HTERT RPE-1 (cell line): ENCODE data around the gene ARSI.

Source experiments
- in situ Hi-C: fragments of 300-500 bp; cut with MboI; formaldehyde crosslinking; loops from 4 replicates; pipeline ENCODE4 v1.14.3; 2020; ENCODE audit warnings: low sequenced_read_pairs

ARSI gene

DNA sequence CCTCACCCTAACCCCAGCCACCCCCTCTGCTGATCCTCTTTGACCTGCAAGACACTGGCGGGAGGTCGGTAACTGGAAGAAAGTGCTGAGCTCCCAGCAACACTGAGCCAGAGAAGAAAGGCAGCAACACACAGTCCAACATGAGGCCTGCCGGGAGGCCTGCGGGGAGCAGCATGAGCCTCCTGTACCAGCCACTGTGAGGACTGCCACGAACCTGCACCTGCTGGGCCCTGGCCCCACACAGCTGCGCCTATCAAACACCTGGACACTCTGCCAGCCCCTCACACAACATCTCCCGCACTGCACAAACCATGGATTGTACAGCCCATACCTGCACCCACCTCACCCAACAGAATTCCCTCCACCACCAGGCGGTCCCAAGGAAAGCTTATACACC is 31.4 kb downstream of the ARSI start:
- in situ Hi-C loops: no loop called here

DNA sequence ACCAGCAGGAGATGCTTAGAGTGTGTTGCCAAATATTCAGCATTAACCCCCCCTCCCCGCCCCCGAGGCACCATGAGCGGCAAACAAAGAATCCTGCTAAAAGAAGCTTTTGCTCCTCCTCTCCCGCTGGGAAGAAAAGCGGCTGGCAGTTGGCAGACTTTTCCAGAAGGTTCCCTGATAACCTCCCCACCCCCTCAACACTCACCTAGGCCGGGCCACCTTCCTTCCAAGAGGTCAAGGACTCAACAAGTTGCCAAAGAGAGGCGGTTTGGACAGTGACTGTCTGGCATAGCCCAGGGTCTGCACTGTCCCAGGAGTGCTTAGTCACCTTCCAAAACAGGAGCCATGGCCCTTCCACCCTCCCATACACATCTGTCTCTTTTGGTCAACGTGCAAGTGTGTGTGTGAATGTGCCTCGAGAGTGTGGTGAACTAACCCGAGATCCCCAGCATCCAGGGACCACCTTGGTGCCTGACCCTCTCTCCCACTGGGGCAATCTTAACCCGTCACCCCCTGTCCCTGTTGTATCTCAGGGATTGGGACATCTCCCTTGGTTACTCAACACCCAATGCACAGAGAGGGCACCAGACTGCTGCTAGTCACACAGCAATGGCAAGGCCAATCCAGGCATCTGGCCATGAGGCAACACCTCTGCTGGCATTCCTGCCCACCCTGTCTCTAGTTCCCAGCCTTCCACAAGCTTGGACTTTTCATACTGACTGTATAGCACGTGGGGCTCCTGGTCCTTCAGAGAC is 32.0 kb downstream of the ARSI start:
- in situ Hi-C loops: no loop called here

DNA sequence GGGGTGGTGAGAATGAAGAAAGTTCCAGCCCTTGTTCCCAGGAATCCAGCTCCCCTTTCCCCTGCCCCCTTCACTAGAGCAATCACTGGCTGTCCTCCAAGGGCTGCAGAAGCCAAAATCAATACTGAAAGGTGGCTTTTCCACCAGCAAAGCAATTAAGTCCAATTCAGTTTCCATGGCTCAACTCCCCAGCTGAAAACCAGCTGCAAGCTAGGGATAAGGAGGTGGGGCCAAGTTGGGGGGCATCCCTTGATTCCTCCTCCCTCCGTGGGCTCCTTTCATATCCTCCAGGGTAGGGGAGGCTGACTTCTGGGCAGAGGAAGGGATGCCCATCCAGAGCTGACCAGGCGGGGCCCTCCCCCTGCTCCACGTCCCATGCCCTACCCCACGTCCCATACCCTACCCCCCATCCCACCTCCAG is 35.8 kb downstream of the ARSI start:
- in situ Hi-C loops: no loop called here

DNA sequence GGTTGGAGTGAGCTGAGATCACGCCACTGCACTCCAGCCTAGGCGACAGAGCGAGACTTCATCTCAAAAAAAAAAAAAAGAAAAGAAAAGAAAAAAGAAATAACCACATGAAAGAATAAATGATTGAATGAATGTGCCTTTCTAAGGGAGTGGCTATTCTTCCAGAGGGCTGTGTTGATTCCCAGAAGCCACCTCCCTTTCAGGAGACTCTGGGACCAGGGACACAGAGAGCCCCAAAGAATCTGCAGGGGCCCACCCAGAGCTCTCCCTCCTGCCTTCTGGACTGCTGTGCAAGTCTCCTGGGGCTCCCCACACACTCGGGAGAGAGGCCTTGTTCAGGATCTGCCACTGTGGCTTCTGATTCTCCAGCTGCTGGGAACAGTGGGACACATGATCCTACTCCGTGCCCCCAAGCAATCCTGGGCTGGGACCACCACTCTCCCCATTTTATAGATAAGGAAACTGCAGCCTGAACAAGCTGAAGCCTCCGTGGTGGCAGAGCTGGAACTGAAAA is 36.8 kb downstream of the ARSI start:
- in situ Hi-C loops: no loop called here

DNA sequence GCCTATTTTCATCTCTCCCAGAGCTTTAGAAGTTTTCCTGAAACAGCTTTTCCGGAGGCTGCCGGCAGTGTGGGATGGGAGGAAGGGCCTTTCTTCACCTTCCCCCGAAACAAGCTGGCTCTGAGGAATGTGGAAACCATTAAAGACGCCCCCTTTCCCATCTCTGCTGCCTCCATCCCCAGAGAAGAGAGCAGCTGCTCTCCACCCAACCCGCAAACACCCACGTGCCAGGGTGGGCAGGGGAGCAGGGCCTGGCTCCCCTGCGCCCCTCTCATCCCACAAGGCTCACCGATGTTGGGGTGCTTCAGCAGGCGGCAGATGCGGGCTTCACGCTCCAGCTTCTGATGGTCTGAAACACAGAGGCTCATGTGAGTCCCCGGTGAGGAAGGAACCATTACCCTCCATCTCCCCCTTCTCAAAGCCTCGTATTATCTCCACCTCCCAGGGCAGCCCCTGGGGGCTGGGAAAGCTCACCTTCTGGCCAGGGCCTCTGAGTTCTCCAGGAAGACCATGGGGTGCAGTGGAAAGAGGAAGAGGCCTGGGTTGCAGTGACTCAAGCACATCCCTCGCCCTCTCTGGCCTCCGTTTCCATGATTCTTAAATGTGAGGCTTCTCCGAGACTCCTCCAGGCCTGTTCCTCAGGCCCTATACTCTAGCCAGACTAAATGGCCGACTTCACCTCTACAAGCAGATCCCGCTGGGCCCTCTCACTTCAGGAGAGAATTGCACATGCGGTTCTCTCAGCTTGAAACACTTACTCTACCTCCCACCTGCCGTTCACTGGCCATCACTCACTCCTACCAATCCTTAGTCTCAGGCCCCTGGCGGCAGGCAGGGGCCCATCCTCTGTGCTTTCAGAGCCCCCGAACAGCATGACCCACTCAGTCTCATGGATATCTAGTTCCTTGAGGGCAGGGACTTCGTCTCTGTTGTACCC is 37.8 kb downstream of the ARSI start:
- in situ Hi-C loops: no loop called here

DNA sequence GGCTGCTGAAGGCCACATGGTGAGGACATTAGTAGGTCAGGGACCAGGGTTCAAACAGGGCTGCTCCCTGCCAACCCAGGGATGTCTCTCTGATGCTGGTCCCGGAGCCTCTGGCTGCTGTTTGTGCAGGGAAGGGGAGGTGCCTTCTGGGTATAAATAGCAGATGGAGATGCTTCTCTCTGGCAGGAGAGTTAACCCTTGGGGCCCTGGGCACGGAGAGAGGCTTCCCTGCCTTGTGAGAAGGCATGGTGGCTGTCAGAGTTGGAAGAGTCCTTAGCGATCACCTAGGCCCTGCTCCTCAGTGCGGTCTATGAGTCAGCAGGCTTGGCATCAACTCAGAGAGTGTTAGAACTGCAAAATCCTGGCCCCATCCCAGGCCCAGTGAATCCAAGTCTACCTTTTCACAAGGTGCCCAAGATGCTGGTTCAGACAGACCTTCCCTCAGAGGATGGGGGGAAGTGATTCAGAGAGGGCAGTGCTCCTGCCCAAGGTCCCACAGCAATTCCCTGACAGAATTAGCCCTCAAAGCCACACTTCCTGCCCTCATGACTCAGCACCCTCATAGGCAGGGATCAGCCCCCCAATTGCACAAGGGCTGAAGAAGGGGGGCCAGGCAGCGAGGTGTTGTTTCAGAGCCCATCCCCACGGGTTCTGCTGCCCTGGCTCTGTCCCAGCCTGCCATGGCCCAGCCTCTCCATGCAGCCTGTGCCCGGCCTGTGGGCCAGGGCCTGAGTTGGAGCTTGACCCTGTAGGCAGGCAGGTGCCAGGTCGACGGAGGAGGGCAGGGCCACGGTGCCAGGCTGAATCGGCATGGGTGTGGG is 38.7 kb downstream of the ARSI start:
- in situ Hi-C loops: no loop called here

DNA sequence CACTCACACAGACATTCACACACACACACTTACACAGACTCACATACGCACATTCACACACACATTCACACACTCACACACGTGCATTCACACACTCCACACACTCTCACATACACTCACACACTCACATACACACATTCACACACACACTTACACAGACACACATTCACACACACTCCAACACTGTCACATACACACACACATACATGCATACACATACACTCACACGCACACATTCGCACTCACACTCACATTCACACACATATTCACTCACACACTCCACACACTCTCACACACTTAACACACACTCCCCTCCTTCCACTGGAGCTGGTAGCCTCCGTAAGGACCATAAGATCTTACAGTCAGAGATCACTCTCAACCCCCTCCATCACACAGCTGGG is 39.3 kb downstream of the ARSI start:
- in situ Hi-C loops: no loop called here

DNA sequence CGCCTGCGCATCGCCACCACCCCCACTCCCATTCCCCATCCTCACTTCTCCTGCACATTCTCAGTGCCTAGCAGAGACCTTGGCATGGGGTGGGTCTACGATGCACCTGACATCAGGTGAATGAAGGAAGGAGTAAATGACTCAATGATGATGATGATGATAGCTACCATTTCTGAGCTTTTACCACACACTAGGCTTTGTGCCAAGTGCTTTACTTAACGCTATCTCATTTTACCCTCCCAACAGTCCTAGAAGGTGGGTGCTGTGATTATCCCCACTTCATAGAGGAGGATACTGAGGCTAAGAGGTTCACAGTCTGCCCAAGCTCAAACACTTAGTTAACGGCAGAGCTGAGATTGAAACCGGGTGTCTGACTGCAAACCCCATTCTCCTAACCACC is 40.2 kb downstream of the ARSI start:
- in situ Hi-C loops: no loop called here

DNA sequence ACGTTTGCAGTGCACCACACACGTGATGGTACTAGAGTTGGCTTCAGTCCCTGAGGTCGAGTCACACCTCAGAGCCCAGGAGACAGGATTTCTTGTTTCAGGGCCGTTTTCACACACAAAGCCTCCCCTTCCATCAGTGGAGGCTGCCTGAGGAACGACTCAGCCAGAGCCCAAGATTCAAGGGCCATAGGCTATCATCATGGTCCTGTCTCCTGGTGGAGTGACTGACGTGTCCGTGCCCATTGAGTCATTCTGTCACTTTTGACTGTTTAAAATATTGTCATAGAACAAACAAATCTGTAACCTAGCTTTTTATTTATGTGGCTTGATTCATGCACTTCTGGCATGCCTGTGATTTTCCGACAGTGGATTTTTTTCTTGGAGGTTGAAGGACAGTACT is 41.5 kb downstream of the ARSI start:
- in situ Hi-C loops: no loop called here

DNA sequence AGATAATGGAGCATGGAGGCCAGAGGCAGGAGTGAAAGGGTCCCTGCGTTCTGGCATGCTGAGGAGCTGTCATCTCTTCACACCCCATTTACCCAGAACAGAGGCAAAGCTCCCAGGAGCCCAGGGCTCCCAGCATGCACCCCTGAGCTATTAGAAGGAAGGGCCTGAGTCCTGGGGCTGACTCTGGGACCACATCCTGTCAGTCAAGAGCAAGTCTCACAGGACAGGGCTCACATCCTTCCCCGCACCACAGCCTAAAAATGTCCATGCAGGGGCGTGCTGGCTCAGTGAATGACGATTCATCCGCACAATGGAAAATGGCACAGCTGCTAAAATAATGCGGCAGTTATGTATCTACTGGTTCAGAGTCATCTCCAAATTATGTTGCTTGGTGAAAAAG is 44.6 kb downstream of the ARSI start:
- in situ Hi-C loops: no loop called here

DNA sequence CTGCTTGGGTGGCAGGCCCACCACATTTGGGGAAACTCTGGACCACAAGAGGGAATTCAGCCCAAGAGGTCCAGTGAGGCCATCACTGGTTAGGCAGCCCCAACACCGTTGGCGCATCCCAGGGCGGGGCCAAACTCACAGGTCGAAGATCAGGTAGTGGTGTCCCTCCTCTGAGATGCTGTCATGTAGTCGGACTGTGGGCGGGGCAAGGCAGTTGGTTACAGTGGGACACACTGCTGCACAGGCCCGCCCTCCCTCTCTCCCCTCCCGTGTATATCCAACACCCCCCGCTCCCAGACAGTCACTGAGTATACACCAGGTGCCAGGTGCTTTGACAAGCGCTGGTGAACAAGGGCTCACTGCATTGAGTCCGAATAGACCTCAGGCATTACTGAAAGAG is 45.3 kb downstream of the ARSI start:
- in situ Hi-C loops: no loop called here

DNA sequence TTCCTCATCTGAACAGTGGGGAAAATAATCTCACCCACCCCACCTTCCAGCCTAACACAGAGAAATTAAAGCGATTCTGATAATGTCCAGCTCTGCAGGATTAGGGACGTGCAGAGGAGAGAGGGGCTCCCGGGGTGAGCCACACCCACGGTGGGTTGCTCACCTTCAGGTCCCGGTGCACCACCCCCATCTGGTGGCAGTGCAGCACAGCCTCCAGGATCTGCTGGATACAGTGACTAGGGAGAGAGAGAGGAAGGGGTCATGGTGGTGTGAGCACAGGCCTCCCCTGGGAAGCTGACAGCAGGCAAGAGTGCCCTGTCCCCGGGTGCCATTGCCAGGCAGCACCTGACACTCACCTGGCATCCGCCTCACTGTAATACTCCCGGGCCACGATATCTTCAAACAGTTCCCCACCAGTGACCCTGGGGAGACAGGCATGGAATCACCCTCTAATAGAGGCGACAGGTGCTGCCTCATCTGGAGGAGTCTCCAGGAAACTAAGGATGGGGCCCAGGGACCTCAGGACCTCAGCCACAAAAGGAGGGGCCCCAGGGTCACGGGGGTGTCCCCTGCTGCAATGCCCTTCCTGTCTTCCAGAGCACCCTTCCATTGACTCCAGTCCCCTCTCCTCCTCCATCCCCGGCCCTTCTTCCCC is 46.2 kb downstream of the ARSI start:
- in situ Hi-C loops: no loop called here

DNA sequence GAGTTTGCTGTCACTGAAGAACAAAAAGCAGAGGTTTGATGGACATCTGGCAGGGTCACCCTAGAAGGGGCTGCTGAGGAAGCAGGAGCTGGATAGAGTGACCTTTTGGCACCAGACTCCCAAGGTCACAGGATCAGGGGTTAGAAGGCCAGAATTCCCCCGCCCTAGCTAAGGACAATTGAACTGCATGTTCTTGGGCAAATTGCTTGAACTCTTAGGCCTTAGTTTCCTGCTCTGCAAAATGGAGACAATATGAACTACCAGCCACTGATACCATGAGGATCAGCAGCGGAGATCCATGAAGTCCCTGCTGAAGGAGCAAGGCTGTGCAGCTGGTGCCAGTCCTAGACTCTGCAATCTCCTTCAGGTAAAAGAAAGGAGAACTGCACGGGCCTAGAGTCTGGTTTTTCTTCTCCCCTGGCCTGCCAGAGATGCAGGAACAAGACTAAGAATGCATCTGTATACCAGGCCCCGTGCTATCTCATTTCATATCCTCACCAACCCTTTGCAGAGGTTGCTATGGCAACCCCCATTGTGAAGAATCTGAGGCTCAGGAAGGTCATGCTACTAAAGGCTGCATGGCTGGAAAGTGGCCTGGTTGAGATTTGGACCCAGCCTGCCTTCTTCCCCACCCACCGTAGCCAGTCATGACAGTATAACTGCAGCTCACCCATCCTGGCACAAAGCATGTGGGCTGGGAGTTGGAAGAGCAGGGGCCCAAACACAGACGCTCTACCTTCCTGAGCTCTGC is 46.9 kb downstream of the ARSI start:
- in situ Hi-C loops: no loop called here

DNA sequence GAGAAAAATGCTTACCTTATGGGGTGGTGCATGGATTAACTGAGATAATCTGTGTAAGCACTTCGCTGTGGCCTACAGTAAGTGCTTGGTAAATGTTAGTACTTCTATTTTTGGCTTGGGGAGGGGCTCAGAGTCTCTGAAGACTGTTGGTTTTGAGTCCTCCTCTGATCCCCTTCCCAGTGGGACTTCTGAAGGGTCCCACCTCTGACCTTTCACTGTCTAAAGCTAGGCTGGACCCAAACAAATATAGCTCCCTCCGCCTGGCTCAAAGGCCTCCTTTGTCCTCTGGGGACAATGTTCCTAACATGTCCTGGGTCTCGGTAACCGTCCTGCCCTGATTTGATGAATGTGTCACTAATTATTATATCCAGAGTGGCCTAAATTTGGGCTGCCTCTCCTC is 47.9 kb downstream of the ARSI start:
- in situ Hi-C loops: no loop called here

DNA sequence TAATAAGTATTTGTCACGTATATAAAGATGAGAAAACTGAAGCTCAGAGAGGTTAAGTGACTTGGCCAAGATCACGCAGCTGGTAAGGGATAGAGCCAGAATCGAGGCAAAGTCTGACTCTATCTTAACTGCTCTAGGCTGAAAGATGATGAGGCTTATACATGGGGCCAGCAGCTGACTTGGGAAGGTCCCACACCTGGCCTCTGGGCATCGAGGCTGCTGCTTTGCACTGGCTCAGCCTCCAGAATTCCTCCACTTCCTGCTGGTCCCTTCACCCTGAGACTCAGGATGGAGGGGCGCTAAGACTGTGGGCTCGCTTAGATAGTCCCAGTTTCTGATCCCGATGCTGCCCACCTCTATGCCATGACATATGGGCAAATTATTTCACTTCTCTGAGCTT is 48.3 kb downstream of the ARSI start:
- in situ Hi-C loops: no loop called here

DNA sequence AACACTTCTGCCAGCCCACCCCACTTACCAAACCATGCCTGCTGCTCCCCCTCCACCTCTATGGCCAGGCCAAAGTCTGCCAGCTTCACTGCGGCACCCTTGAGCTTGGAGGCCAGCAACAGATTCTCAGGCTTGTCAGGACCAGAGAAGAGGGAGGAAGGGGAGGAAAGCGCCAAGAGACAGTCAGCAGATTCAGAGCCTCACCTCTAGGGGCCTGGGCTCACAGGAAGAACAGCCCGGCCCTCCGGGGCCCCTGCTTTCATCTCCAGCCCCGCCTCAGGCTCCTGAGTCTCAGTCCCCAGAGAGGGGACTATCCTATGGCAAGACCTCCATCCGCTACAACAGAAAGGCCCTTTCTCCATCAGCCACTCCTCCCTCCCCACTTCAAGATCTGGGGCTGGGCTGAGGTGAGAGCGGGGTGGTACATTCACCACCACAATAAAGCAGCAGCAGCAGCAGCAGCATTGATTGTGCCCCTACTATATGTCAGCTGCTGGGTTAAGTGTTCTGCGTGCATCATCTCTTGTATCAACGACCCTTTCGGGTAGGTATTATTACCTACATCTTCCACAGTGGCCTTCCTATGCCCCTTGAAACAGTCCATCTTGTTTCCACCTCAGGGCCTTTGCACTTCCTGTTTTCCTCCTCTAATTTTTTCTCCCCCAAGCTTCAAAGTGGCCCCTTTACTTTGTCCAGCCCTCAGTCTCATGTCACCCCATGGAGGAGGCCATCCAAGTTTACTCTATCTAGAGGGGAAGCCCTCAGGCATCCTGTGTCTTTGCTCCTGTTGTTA is 49.1 kb downstream of the ARSI start:
- in situ Hi-C loops: no loop called here

DNA sequence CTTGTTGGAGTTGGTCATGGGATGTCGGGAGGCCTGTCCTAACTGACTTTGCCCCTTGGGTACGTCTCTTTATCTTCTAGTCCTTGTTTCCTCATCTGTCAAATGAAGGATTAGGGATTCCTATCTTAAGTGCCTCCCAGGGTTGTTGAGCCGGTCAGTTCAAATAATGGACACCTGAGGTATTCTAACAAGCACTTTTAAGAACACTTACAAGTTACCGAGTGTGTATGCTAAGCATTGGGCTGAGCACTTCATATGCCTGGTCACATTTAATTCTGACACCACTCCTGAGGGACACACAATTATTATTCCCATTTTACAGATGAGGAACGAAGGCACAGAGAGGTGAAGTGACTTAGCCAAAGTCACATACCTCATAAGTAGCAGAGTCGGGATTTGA is 50.2 kb downstream of the ARSI start:
- in situ Hi-C loops: no loop called here

DNA sequence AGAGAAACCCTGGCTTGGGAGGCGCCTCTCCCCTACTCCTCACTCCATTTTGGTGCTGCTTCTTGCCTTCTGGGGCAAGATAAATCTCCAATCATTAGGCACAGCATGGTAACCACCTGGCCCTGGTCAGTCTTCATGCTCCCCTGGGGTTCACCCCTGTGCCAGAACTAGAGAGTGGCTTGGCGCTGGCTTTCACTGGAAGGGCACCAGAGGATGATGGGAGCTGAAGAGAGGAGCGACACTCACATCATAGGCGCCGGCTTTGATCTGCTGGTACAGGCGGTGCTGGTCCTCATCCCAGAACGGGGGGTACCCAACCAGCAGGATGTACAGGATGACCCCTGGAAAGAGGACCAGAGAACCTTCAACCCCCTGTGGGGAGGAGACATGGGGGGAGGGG is 51.2 kb downstream of the ARSI start:
- in situ Hi-C loops: no loop called here

DNA sequence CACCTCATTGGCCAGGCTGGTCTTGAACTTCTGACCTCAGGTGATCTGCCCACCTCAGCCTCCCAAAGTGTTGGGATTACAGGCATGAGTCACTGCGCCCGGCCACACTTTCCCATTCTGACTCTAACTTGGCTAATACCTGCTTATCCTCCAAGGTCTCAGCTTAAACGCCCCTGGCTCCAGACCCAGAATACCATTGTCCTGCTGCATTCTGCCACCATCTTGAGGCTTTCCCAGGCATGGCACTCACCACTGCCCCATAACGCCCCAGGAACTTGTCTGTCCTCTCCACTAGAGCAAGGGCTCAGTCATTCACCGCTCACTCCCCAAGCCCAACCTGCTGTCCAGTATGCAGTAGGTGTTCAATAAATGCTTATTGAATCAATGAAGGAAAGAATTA is 53.0 kb downstream of the ARSI start:
- in situ Hi-C loops: no loop called here
